ENCODE data around the gene PSMD13.

PSMD13 gene

GRCh38 chr11:290621-291231 lies 54.0 kb downstream of the PSMD13 start:
- no peak for DNase-seq

- no peak for DNase-seq
Measured at GRCh38 chr11:291281-292210, 54.8 kb downstream of the PSMD13 start.

GRCh38 chr11:292211-293121 lies 55.7 kb downstream of the PSMD13 start:
- DNase-seq, result no peak

GRCh38 chr11:293271-293851 lies 56.6 kb downstream of the PSMD13 start:
- no peak for DNase-seq

- no peak for DNase-seq
Measured at GRCh38 chr11:293852-294661, 57.3 kb downstream of the PSMD13 start.

- DNase-seq, result no peak
Measured at GRCh38 chr11:294780-295179, 58.0 kb downstream of the PSMD13 start.

- DNase-seq, result no peak
Measured at GRCh38 chr11:295351-296170, 58.8 kb downstream of the PSMD13 start.

- no peak for DNase-seq
Measured at GRCh38 chr11:296171-297050, 59.6 kb downstream of the PSMD13 start.

- DNase-seq, result peak; percentile 33
Measured at GRCh38 chr11:297051-297585, 60.3 kb downstream of the PSMD13 start.

- peak; percentile 56 for DNase-seq
Measured at GRCh38 chr11:297586-298405, 61.0 kb downstream of the PSMD13 start.

- peak; percentile 32 for DNase-seq
Measured at GRCh38 chr11:298406-299065, 61.8 kb downstream of the PSMD13 start.

GRCh38 chr11:299081-299891 lies 62.5 kb downstream of the PSMD13 start, which contains the start of gene IFITM5:
TSS of gene IFITM5 (minus strand) at chr11:299526. CDS start at chr11:299490, 36 bp downstream.
- DNase-seq, result no peak

GRCh38 chr11:299951-300735 lies 63.4 kb downstream of the PSMD13 start:
- DNase-seq, result no peak
